ELF-1 (cell line): ENCODE data around the gene SURF1.
A peak's percentile ranks its signal among the peaks of the same experiment; 100 is the strongest.
"Not testable (repeated sequence)": the region's sequence is repeated elsewhere in the genome, so short reads cannot be mapped to it uniquely, and the experiment has no call there.

Experiments
- DNase-seq: peaks from one replicate; pipeline ENCODE4 v3.0.0-alpha.2; 2016; ENCODE audit warnings: low read depth, low spot score

SURF1 gene

GRCh38 chr9:133356391-133357091 lies at the start of gene SURF1, which contains the start of gene SURF2:
SURF1 (minus strand) TSS chr9:133356487; CDS start chr9:133356453, 34 bp downstream.
SURF2 (plus strand) TSS chr9:133356550; CDS start chr9:133356593, 43 bp downstream.
- DNase-seq = peak; percentile 80

GRCh38 chr9:133405508-133406438 lies 49.5 kb upstream of the SURF1 start:
- DNase-seq = no peak

GRCh38 chr9:133404454-133405002 lies 48.2 kb upstream of the SURF1 start:
- DNase-seq = no peak

GRCh38 chr9:133403766-133404453 lies 47.6 kb upstream of the SURF1 start:
- DNase-seq = peak; percentile 51

GRCh38 chr9:133402689-133403088 lies 46.4 kb upstream of the SURF1 start:
- DNase-seq = no peak

GRCh38 chr9:133401588-133401987 lies 45.3 kb upstream of the SURF1 start:
- no peak for DNase-seq

GRCh38 chr9:133400292-133400691 lies 44.0 kb upstream of the SURF1 start:
- DNase-seq = no peak

- no peak for DNase-seq
Observed at GRCh38 chr9:133397895-133398294, 41.6 kb upstream of the SURF1 start.

GRCh38 chr9:133397370-133397769 lies 41.1 kb upstream of the SURF1 start:
- no peak for DNase-seq

- DNase-seq = peak; percentile 82
Observed at GRCh38 chr9:133396952-133397351, 40.7 kb upstream of the SURF1 start.

- DNase-seq = no peak
Observed at GRCh38 chr9:133394687-133395271, 38.5 kb upstream of the SURF1 start.

GRCh38 chr9:133393399-133393798 lies 37.1 kb upstream of the SURF1 start:
- DNase-seq = no peak

- not testable (repeated sequence) for DNase-seq
Observed at GRCh38 chr9:133392308-133392707, 36.0 kb upstream of the SURF1 start.

GRCh38 chr9:133391449-133391848 lies 35.2 kb upstream of the SURF1 start:
- not testable (repeated sequence) for DNase-seq

GRCh38 chr9:133390713-133391112 lies 34.4 kb upstream of the SURF1 start:
- DNase-seq = no peak

GRCh38 chr9:133389562-133389961 lies 33.3 kb upstream of the SURF1 start:
- DNase-seq = no peak

- no peak for DNase-seq
Observed at GRCh38 chr9:133389025-133389557, 32.8 kb upstream of the SURF1 start.

- DNase-seq = peak; percentile 59
Observed at GRCh38 chr9:133387680-133388079, 31.4 kb upstream of the SURF1 start.

GRCh38 chr9:133386338-133386737 lies 30.1 kb upstream of the SURF1 start:
- no peak for DNase-seq

- DNase-seq = no peak
Observed at GRCh38 chr9:133385452-133385851, 29.2 kb upstream of the SURF1 start.

GRCh38 chr9:133384736-133385321 lies 28.5 kb upstream of the SURF1 start:
- DNase-seq = no peak
